A549 (cell line): Measurements from ENCODE around the gene ARMH4. TPM values are rescaled to one million over a fixed set of nuclear protein-coding genes. Genes with fewer than 3 reads are reported as not detected.

ENCODE experiments used
- ATAC-seq, 2 experiments: fragments of 200-7000 bp in 1 of 2; fragments of >200 bp in 1 of 2; cut with Nextera tagmentation in 1 of 2; cut with Tn5 transposase in 1 of 2; 3 replicates each; pipeline versions ENCODE4 v1.8.0 to v1.9.1; 2018 to 2020; ENCODE audit warnings: mild to moderate bottlenecking in 1 of 2, moderate library complexity in 1 of 2
- CTCF ChIA-PET: fragments of 300-600 bp; sonication (Branson Sonifier 250); formaldehyde crosslinking; extraction: SDS; loops from one replicate; lab custom pipeline; 2021; ENCODE audit warnings: antibody characterized with exemption, inconsistent platforms; lab: Yijun Ruan, JAX
- POLR2A ChIA-PET: fragments of 350-600 bp; formaldehyde crosslinking; extraction: SDS; loops from one replicate; lab custom pipeline; 2021; ENCODE audit warnings: antibody characterized with exemption, inconsistent platforms; lab: Yijun Ruan, JAX
- DNase-seq, 2 experiments: peaks; one replicate each; pipeline versions ENCODE4 v3.0.0 to v3.0.0-alpha.2; 2011 to 2016; ENCODE audit warnings: low read depth in 1 of 2, low spot score in 1 of 2
- FAIRE-seq: peaks from 2 replicates; lab custom pipeline; 2011; peaks lifted over from hg19 to GRCh38; lab: Jason Lieb, UNC
- H3K27ac ChIP-seq, 2 experiments: fragments of >200 bp; sonication (Bioruptor Twin); formaldehyde crosslinking; 3 replicates each; pipeline ENCODE4 v1.5.1; 2016 to 2017
- H3K4me1 ChIP-seq: fragments of >200 bp; sonication (Bioruptor Twin); formaldehyde crosslinking; 3 replicates; pipeline ENCODE4 v1.6.1; 2016
- H3K4me2 ChIP-seq: fragments of >200 bp; sonication (Bioruptor Twin); formaldehyde crosslinking; 3 replicates; pipeline ENCODE4 v1.6.1; 2016
- H3K4me3 ChIP-seq: fragments of >200 bp; sonication (Bioruptor Twin); formaldehyde crosslinking; 3 replicates; pipeline ENCODE4 v1.5.1; 2016
- H3K9me3 ChIP-seq: fragments of >200 bp; sonication (Bioruptor Twin); formaldehyde crosslinking; 3 replicates; pipeline ENCODE4 v1.6.1; 2016
- CBX8 ChIP-seq: fragments of 200-600 bp; sonication (generic); IDR thresholded peaks from 2 replicates; pipeline ENCODE4 v1.6.1; 2016
- EHF ChIP-seq: fragments of 250-450 bp; sonication (Bioruptor Pico); IDR thresholded peaks from 2 replicates; pipeline ENCODE4 v1.5.0; 2020; ENCODE audit warnings: mild to moderate bottlenecking
- ELK1 ChIP-seq: fragments of 150-350 bp; IDR thresholded peaks from 2 replicates; pipeline ENCODE4 v1.6.1; 2014; ENCODE audit warnings: low read depth, mild to moderate bottlenecking, low read length
- FOSB ChIP-seq: fragments of 250-450 bp; sonication (Bioruptor Pico); IDR thresholded peaks from 2 replicates; pipeline ENCODE4 v1.5.0; 2020; ENCODE audit warnings: mild to moderate bottlenecking, moderate library complexity
- HMGXB4 ChIP-seq: fragments of 250-450 bp; sonication (Bioruptor Pico); IDR thresholded peaks from 2 replicates; pipeline ENCODE4 v1.5.0; 2021; ENCODE audit warnings: mild to moderate bottlenecking, moderate library complexity, borderline replicate concordance
- MAX ChIP-seq: IDR thresholded peaks from 2 replicates; pipeline ENCODE4 v1.6.1; 2012
- NPAS2 ChIP-seq: fragments of 250-450 bp; sonication (Bioruptor Pico); IDR thresholded peaks from 2 replicates; pipeline ENCODE4 v1.8.0; 2022; ENCODE audit warnings: mild to moderate bottlenecking, moderate library complexity, borderline replicate concordance
- RAD21 ChIP-seq, 2 experiments: fragments of >200 bp in 1 of 2; sonication (Bioruptor Twin) in 1 of 2; formaldehyde crosslinking in 1 of 2; IDR thresholded peaks in 1 of 2; conservative IDR thresholded peaks in 1 of 2; 2 replicates in 1 of 2; 3 replicates in 1 of 2; pipeline ENCODE4 v1.6.1; 2012 to 2018; ENCODE audit warnings: inconsistent platforms in 1 of 2
- RARB ChIP-seq: fragments of 250-450 bp; sonication (Bioruptor Pico); IDR thresholded peaks from 2 replicates; pipeline ENCODE4 v1.8.0; 2021; ENCODE audit warnings: mild to moderate bottlenecking, moderate library complexity
- RCOR1 ChIP-seq: fragments of 150-350 bp; IDR thresholded peaks from 2 replicates; pipeline ENCODE4 v1.6.1; 2014; ENCODE audit warnings: antibody characterized with exemption, low read length, low read depth
- REST ChIP-seq: fragments of 200-600 bp; sonication (generic); IDR thresholded peaks from 2 replicates; pipeline ENCODE4 v1.6.1; 2016; ENCODE audit warnings: antibody characterized with exemption, mild to moderate bottlenecking, moderate library complexity
- RNF2 ChIP-seq: fragments of 200-600 bp; sonication (generic); IDR thresholded peaks from 2 replicates; pipeline ENCODE4 v1.6.1; 2016; ENCODE audit warnings: low read depth, mild to moderate bottlenecking, antibody characterized with exemption, moderate library complexity, borderline replicate concordance
- SMC3 ChIP-seq: fragments of >200 bp; sonication (Bioruptor Twin); formaldehyde crosslinking; IDR thresholded peaks from 3 replicates; pipeline ENCODE4 v1.6.1; 2018; ENCODE audit warnings: inconsistent platforms
- ZC3H11A ChIP-seq: fragments of 450-650 bp; IDR thresholded peaks from 2 replicates; pipeline ENCODE4 v1.6.1; 2014; ENCODE audit warnings: antibody characterized with exemption, mild to moderate bottlenecking
- ZFP36 ChIP-seq: fragments of 450-650 bp; IDR thresholded peaks from 2 replicates; pipeline ENCODE4 v1.6.1; 2014; ENCODE audit warnings: borderline replicate concordance; ENCODE audit not compliant: partially characterized antibody
- WGBS: methylation state at CpG from one replicate; pipeline ENCODE4 v1.1.6; 2017; ENCODE audit errors: missing lambda C conversion rate; 5-methylcytosine and 5-hydroxymethylcytosine counted together
- polyA plus RNA-seq, 4 experiments: library from polyadenylated mRNA; depleted of rRNA in 3 of 4; stranded (reverse); fragments of >200 nt; fragmentation: RNase III in 1 of 4; extraction: RNeasy Plus Mini Kit Qiagen cat#74134 plus additional on column Dnase treatment in 1 of 4; gene quantifications; 2 replicates in 3 of 4; 3 replicates in 1 of 4; pipeline ENCODE4 v1.2.3, GENCODE V29; 2011 to 2017

The ARMH4 gene
- polyA plus RNA-seq, 2 of the 4 experiments (the other 2 are of a cell fraction), result 0.56 to 0.77 TPM

GRCh38 chr14:57999471-57999870 is 152.5 kb downstream of the ARMH4 start (continued):
- no peak for TF ChIP-seq REST
- TF ChIP-seq, all 56 proteins: peak for 0

- ATAC-seq (no peak), FAIRE-seq (no peak), DNase-seq (no peak)
- no peak overlapping the region for H3K4me2 ChIP-seq
- TF ChIP-seq HMGXB4 (CRISPR knock-in tag), result no peak
- no peak for TF ChIP-seq MAX
- TF ChIP-seq CBX8, result no peak
- TF ChIP-seq NPAS2, result no peak
- no peak for TF ChIP-seq RCOR1
- TF ChIP-seq FOSB (CRISPR knock-in tag), result no peak
- TF ChIP-seq ZC3H11A, result no peak
- no peak for TF ChIP-seq RNF2
- TF ChIP-seq ZFP36, result no peak
- TF ChIP-seq EHF (CRISPR knock-in tag), result no peak
- TF ChIP-seq RAD21 (conservative IDR thresholded peaks at IDR 0.05 in 1 of 2, IDR thresholded peaks at IDR 0.05 in 1 of 2), result no peak
- TF ChIP-seq REST, result no peak
- no peak for TF ChIP-seq ELK1
- TF ChIP-seq RARB (CRISPR knock-in tag), result no peak
- TF ChIP-seq SMC3, result no peak
- H3K9me3 ChIP-seq, result no peaks in the 10 kb centered on the region
- no peak overlapping the region for H3K4me3 ChIP-seq
- ChIA-PET POLR2A (no interaction called here), CTCF (interaction anchor here (0.9 kb wide), 1 partner anchor 75 kb away, joined by 3 read pairs; no protein-coding TSS in a partner anchor)
- 94% methylated on average over 1 of the region's 1 CpG for WGBS
- H3K27ac ChIP-seq, result no peak overlapping the region
- H3K4me1 ChIP-seq, result no peaks in the 10 kb centered on the region
Observed at GRCh38 chr14:57998766-57999165, 153.2 kb downstream of the ARMH4 start.
